ENCODE data around the gene ENPEP.
"Not testable (repeated sequence)": the region's sequence is repeated elsewhere in the genome, so short reads cannot be mapped to it uniquely, and the experiment has no call there.

ENPEP gene

GRCh38 chr4:110516106-110516922 lies 40.4 kb downstream of the ENPEP start:
- peak; percentile 46 for DNase-seq (ENCODE audit: low spot score)

GRCh38 chr4:110518889-110519490 lies 43.0 kb downstream of the ENPEP start:
- no peak for DNase-seq (ENCODE audit: low spot score)

GRCh38 chr4:110520886-110521285 lies 44.9 kb downstream of the ENPEP start:
- DNase-seq (ENCODE audit: low spot score): no peak

- no peak for DNase-seq (ENCODE audit: low spot score)
Observed at GRCh38 chr4:110526589-110526988, 50.6 kb downstream of the ENPEP start.

GRCh38 chr4:110527156-110527555 lies 51.2 kb downstream of the ENPEP start:
- no peak for DNase-seq (ENCODE audit: low spot score)

GRCh38 chr4:110532901-110533589 lies 57.1 kb downstream of the ENPEP start:
- DNase-seq (ENCODE audit: low spot score): no peak

GRCh38 chr4:110533590-110533910 lies 57.6 kb downstream of the ENPEP start:
- no peak for DNase-seq (ENCODE audit: low spot score)

GRCh38 chr4:110533940-110534339 lies 58.0 kb downstream of the ENPEP start:
- no peak for DNase-seq (ENCODE audit: low spot score)

- no peak for DNase-seq (ENCODE audit: low spot score)
Observed at GRCh38 chr4:110540581-110540980, 64.6 kb downstream of the ENPEP start.

GRCh38 chr4:110540982-110541451 lies 65.1 kb downstream of the ENPEP start:
- DNase-seq (ENCODE audit: low spot score): no peak

GRCh38 chr4:110543577-110543976 lies 67.6 kb downstream of the ENPEP start:
- DNase-seq (ENCODE audit: low spot score): no peak

GRCh38 chr4:110544594-110544993 lies 68.6 kb downstream of the ENPEP start:
- DNase-seq (ENCODE audit: low spot score): no peak

- DNase-seq (ENCODE audit: low spot score): no peak
Observed at GRCh38 chr4:110550260-110550659, 74.3 kb downstream of the ENPEP start.

- no peak for DNase-seq (ENCODE audit: low spot score)
Observed at GRCh38 chr4:110553197-110553596, 77.2 kb downstream of the ENPEP start.

GRCh38 chr4:110567214-110567613 lies 91.3 kb downstream of the ENPEP start:
- no peak for DNase-seq (ENCODE audit: low spot score)

- not testable (repeated sequence) for DNase-seq (ENCODE audit: low spot score)
Observed at GRCh38 chr4:110576696-110577095, 100.7 kb downstream of the ENPEP start.

GRCh38 chr4:110586131-110586850 lies 110.3 kb downstream of the ENPEP start:
- peak; percentile 13 for DNase-seq (ENCODE audit: low spot score)

- no peak for DNase-seq (ENCODE audit: low spot score)
Observed at GRCh38 chr4:110587666-110588285, 111.8 kb downstream of the ENPEP start.

- no peak for DNase-seq (ENCODE audit: low spot score)
Observed at GRCh38 chr4:110589297-110589696, 113.3 kb downstream of the ENPEP start.

- DNase-seq (ENCODE audit: low spot score): no peak
Observed at GRCh38 chr4:110595583-110595982, 119.6 kb downstream of the ENPEP start.

- DNase-seq (ENCODE audit: low spot score): no peak
Observed at GRCh38 chr4:110596431-110596830, 120.5 kb downstream of the ENPEP start.

- DNase-seq (ENCODE audit: low spot score): no peak
Observed at GRCh38 chr4:110597582-110597981, 121.6 kb downstream of the ENPEP start.

All from globus pallidus (tissue), 1 donor.